ENCODE data around the gene SNX33.

SNX33 gene

DNA sequence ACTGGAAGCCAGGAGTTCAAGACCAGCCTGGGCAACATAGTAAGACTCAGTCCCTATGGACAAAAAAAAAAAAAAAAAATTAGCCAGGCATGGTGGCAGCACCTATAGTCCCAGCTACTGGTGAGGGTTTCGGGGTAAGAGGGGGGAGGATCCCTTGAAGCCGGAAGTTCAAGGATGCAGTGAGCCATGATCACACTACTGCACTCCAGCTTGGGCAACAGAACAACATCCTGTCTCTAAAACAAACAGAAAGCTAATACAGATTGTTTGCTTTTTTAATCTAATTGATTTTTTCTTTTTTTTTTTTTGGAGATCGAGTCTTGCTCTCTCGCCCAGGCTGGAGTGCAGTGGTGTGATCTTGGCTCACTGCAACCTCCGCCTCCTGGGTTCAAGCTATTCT lies 6.1 kb upstream of the SNX33 start:
- no peak for DNase-seq

DNA sequence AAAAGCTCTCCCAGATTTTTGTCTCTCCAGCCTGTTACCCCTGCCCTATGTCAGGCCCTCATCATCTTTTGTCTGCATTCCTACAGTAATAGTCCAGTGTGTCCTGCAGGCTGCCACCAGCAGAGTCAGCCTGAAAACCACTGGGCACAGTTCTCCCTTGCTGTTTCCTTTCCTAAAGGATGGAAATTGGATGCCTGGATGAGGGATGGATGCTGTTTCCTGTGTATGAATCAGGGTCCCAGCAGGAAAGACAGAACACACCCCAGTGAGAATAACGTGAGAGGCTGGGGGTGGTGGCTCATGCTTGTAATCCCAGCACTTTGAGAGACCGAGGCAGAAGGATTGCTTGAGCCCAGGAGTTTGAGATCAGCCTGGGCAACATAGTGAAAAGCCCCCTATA lies 3.3 kb upstream of the SNX33 start:
- no peak for DNase-seq

DNA sequence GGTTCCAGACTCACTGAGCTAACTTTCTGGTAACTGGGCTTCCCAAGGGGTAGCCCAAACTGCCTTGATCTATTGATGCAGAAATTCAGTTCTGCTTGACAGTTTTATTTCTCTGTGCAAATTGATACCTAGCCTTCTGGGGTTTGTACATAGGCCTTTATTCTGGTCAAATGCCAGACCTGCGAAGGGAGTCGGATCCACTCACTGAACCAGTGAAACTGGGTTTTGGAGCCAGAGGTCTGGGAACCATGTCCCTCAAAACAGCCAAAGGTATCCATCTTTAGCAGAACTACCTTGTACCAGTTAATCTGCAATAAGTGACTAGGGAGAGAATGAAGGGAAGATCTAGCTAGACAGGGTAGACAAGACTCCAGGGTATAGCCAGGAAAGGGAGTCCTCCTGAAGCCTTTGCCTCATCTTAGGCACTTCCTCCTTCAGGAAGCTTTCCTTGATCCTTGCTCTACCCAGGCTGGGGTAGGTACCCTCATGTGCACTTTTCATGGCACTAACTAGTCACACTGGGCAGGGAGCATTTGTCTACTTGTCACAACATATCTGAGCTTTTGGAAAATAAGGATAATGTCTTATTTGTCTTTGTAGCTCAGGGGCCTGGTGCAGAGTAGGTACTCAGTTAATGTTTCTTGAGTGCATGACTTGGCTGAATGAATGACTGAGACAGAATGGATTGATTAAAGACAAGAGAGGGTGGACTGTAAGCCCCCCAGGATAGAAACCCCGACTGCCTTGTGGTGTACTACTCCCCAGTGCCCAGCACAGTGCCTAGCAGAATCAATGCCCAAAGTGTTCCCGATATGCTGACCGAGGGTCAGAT lies 1.4 kb upstream of the SNX33 start:
- no peak for DNase-seq

DNA sequence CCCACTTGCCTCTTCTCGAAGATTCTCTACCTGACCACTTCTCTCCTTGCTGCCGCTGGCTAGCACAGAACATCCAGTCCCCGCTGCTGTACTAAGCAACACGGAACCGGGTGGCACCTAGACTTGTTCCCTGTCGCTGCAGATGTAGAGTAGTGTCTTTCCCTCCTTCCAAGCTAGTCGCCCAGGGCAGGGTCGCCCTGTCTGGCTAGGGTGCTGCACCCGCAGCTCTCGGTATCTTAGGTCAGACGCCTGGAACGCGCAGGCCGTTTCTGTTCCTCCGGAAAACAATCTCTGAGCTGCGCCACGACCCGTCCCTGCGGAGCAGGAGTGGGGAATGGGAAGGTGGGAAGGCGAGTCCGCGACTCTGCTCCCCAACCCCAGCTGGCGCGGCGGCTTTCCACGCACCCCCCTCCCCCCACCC lies 758 bp upstream of the SNX33 start:
- DNase-seq = no peak

DNA sequence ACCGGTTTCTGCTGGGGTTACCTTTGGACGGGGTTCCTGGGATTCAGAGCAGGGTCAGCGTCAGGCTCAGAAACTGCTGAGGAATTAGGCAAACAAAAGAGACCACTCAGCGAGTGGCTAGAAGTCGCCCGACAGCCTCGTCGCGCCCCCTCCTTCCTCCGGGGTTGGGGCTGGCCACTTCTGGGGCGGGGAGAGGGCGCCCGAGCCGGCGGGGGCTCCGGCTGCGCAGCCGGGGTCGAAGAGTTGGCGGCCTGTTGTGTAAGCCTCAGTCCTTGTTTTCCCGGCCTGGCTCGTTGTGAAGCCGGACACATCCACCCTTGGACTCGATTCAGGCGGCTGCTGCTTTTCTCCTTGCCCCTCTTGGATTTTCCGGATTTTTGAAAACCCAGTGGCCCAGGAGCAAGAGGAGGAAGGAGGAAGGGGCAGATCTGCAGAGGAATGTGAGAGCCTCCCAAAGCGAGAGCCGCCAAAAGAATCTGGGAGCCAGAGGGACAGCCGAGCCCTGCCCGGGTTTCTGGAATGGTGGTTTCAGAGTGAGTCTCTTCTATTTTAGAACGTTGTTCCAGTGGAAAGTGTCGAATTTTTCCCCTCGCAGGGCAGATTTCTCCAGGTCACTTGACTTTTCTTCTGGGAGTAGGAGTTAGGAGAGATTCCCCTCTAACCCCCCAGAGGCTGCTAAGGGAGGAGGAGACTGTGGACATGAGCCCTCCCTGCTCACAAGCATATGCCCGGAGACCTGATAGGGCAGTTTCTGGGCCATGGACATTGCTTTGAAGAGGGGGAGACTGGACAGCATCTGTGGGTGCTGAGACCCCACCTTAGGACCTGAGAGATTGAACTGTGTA lies 666 bp downstream of the SNX33 start:
- DNase-seq = no peak

DNA sequence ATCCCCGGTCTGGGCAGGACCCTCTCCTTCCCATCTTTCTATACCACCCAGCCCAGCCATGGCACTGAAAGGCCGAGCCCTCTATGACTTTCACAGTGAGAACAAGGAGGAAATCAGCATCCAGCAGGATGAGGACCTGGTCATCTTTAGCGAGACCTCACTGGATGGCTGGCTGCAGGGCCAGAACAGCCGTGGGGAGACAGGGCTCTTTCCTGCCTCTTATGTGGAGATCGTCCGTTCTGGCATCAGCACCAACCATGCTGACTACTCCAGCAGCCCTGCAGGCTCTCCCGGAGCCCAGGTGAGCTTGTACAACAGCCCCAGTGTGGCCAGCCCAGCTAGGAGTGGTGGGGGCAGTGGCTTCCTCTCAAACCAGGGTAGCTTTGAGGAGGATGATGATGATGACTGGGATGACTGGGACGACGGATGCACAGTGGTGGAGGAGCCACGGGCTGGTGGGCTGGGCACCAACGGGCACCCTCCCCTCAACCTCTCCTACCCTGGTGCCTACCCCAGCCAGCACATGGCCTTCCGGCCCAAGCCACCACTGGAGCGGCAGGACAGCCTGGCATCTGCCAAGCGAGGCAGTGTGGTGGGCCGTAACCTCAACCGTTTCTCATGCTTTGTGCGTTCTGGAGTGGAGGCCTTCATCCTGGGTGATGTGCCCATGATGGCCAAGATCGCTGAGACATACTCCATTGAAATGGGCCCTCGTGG lies 1.5 kb downstream of the SNX33 start:
- no peak for DNase-seq

DNA sequence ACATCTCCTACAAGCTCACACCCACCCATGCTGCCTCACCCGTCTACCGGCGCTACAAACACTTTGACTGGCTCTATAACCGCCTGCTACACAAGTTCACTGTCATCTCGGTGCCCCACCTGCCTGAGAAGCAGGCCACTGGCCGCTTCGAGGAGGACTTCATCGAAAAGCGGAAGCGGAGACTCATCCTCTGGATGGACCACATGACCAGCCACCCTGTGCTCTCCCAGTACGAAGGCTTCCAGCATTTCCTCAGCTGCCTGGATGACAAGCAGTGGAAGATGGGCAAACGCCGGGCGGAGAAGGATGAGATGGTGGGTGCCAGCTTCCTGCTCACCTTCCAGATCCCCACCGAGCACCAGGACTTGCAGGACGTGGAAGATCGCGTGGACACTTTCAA lies 2.1 kb downstream of the SNX33 start:
- DNase-seq = no peak

DNA sequence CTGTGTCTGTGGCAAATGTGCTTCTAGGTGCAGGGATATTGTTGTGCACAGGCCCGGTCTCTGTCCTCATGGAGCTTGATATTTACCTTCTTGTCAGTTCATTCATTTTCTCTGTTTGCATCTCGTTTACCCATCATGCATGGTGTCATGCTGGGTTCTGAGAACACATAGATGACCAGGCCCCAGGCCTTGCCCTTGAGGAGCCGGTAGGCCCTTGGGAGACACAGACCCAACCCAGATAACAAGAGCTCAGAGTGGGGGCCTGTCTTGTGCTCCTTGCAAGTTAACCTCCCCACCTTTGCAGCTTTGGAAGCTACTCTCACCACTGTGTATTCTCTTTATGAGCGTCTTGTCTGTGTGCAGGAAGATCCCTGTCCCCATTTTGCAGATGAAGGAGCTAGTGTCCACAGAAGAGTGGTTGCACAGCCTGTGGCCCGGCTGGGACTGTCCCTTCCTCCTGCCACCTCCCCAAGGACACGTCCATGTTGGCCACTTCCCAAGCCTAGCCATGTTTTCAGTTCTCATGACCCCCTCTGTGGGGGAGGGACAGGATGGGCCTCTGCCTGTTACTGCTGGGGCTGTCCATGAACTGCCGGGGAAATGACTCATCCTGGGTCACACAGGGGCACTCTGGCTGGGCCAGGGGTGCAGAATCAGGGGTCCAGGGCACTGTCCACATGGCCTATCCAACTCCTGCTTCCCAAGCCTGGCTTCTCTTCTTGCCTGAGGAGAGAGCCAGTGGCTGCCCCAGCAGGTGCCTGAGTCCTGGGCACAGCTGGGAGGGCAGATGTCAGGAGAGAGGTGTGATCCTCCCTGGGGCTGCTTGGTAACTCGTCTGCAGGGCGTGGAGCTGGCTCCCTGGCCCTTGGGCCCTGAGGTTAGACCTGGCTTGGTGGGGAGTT lies 3.4 kb downstream of the SNX33 start:
- DNase-seq = no peak

DNA sequence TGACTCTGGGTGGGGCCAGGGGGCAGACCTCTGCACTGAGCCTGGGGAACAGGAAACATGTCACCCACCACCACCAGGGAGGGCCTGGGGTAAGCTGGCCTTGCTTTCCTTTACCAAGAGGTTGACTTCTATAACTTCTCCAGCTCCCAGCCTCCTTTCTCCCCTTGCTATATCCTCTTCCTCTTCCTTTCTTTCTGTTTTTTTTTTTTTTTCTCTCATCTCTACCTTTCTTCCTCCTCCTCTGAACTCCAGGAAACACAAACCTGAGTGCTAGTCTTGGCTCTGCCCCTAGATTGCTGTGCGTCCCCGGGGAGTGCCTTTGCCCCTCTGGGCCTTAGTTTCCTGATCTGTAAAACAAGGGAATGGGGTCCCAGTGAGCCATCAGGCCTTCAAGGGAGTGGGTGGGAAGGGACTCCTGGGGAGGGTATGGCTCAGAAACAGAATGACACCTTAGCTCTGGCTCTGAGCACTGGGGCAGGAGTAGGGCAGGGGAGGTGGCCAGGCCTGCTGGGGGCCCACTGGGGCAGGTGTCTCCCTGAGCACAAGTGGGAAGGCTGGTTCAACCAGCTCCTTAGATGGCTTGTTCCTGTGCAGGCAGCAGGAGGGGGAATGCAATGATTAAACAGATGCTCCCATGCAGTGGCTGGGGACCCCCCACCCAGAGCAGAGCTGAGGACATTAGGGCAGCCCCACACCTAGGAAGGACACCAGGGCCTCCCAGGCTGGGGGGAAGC lies 4.3 kb downstream of the SNX33 start:
- DNase-seq = no peak

DNA sequence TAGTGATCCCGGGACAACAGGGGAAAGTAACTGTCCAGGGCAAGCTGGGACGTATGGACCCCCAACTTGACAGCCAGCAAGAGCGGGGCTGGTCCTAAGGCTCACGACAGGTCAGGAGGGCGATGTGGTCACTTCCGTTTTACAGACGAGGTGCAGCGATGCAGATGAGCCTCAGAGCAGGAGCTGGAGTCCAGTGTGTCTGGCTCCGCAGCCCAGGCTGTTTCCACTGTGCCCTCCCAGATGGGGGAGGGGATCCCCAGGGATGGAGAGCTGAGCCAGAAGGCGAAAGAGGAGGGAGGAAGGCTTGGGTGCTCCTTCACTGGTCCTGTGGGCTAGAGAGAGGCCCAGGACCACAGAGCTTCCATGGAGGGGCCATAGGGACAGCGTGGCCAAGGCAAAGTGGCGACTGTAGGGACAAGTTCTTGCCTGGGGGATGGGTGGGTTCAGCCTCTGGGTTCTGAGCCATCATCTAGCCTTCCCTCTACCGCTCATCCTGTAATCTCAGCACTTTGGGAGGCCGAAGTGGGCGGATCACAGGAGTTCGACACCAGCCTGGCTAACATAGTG lies 5.7 kb downstream of the SNX33 start:
- no peak for DNase-seq

DNA sequence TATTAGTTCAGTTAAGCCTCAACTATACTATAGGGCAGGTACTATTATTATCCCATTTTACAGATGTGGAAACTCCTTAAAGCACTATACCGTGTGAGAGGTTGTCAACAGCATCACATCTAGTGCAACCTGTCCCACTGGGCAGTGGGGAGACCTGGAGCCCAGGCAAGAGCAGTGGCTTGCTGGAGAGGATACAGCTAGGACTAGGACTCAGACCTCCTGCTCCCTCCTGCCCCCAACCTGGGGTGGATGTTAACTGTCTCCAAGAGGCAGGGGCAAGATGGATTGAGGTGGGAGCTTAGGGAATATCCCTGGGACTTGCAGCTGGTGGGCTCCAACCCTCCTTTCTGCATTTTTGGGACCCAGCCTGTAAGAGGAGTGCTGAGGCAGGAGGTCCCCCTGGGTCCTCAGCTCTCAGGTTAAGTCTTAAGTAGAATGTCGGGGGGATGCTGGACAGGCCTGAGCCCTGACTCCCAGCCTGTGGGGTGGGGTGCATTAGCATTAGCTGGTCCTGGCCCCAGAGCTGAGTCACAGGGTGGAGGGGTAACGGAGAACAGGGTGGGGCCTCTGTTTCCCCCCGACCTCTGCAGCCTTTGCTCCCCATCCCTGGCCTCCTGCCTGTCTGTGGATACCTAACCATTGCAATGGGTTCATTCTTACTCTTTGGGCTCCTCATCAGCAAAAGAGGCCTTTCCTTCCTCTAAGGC lies 6.6 kb downstream of the SNX33 start:
- DNase-seq = no peak

DNA sequence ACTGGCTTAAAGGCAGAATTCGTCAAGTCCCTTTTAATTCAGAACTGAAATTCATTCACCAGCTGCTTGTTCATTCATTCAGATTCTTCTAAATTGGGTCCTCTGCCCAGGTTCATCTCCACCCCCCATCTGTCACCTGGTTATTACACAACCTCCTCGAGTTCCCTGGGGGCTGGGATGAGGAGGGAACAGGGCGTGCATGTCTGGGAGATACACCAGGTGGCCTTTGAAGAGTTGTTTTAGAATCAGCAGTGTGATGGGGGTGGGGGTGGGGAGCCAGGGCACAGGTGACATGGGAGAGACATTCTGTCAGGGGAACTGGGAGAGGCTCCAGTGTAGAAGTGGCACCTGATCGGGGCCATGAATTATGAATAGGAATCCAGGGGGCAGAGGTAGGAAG lies 8.2 kb downstream of the SNX33 start:
- no peak for DNase-seq

DNA sequence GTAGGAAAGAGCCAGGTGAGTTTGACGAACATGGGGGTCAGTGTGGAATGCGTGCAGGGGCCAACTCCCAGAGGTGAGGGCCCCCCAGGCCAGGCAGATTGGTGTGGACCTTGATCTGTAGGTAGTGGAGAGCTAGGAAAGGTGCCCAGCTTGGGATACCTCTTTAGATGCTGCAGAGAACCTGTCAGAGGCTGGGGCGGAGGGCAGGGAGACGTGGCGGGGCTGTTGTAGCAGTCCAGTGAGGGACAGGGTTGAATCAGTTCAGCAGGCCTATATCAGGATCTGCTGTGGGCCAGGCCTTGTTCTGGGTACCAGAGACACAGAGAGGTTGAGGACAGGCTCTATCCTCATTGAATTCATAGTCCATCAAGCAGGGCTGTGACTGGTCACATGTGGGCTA lies 8.6 kb downstream of the SNX33 start:
- DNase-seq = no peak

DNA sequence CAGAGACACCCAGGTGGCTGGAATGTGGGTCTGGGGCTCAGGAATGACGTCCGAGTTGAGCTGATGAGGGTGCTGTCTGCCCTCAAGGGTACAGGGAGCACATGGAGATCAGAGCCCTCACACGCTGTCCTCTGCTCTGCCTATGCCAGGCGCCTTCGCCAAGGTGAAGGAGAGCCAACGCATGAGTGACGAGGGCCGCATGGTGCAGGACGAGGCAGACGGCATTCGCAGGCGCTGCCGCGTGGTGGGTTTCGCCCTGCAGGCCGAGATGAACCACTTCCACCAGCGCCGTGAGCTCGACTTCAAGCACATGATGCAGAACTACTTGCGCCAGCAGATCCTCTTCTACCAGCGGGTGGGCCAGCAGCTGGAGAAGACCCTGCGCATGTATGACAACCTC lies 9.1 kb downstream of the SNX33 start:
- no peak for DNase-seq

DNA sequence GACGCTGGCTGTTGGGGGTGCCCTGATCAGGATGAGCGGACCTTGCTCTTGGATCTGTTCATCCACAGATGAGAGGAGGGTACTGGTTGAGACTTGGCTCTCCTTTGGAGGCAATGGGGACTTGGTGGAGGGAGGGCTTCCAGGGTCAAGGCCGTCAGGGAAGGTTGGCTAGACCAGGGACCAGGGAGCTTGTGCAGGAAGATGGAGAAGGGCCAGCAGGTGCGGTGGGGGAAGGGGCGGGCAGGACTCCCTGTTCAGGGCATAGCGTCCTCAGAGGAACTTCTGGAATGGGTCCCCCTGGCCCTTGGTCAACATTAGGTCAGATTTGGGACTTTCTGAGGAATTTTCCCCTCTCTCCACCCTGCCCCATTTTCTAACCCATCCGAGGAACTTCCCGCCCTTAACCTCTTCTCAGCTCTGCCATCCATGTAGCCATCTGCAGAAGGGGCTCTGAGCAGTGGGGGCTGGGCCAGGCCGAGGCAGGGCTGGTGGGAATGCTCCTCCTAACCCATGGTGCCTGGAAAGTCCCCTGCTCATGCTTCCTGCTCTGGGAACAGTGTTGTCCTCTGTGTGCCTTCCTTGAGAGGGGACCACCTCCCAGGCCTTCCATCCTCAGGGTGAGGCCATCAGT lies 11.5 kb downstream of the SNX33 start:
- DNase-seq = no peak

DNA sequence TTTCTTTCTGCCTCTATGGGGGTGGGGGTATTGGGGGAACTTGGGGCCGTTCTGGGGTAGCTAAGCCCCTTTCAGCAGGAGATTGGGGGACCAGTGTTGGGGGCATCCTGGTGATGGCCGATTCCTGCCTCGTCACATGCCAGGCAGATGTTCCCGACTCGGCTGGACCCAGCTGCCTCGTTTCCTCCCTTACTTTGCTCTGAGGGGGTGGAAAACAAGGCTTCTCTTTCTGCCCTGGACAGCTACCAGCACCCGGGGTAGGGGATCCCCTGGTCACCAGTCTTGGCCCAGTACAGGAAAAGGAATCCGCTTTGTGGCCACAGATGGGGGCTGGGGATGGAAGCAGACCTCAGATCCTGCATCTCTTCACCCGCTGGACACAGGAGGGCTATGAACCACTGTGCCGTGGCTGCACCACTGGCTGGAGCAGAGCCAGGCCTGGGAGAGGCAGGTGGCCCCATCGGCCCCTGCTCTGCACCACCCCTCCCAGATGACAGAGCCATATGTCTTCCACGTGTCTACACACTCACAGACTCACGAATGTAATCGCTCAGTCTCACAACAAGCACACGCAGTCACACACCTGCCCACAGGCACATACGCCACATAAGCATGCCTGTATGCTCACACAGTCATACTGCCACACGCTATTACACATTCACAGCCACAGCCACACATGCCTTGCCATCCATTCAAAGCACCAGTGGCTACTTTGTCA lies 12.4 kb downstream of the SNX33 start:
- no peak for DNase-seq

DNA sequence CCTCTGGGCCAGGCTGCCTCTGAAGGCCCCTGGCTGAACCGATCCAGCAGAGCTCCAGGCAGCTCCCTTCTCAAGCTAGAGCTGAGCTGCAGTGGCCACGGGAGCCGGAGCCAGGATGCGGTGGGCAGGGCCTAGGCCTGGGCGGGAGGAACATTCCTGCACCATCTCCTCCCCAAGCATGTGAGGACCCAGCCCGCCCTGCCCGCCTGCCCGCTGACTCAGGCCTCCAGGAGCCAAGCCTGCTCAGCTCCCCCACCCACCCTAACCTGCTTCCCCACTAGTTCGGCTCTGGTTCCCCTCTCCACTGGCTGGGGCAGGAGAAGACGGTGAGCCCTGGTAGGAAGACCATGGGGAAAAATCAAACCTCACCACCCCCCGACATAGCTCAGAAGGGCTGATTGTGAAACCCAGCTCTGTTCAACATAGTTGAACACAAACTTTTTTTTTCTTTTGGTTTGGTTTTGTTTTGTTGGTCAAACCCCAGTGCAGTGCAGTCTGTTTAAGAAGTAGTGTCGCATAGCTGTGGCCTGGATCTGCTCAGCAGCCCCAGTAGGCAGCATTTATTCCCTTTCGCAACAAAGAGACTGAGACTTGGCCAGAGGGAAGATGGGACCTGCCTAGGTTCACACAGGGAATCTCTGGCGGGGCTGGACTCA lies 13.5 kb downstream of the SNX33 start:
- no peak for DNase-seq

DNA sequence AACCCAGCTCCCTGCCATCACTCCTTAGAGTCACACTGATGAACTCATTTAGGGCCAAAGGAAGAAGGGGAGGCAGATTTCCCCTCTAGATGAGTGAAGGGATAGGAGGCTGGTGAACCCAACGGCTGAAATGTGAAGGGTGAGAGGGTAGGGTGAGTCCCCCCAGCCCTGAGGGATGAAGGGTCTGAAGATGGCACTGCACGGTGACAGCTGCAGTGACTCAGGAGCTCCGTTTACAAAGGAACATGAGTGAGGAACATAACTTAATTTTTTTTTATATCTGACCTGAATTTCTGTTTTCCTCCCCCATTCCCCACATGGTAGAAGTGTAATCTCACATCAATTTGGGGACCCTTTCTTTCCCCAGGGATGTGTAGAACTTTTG lies 14.0 kb downstream of the SNX33 start:
- no peak for DNase-seq

Measured in activated naive CD4-positive, alpha-beta T cell treated with anti-CD3 and anti-CD28 coated beads, Interleukin-2, amount 50 U/mL, for 16 hours (primary cell).